ENCODE results near the gene PDIA2. TPM values are rescaled to one million over a fixed set of nuclear protein-coding genes. Genes with fewer than 3 reads are reported as not detected.
"Not testable (repeated sequence)": the region's sequence is repeated elsewhere in the genome, so short reads cannot be mapped to it uniquely, and the experiment has no call there.

Gene PDIA2
- total RNA-seq, 2 experiments from 2014 or later: not detected

GRCh38 chr16:267562-267961 is 15.4 kb upstream of the PDIA2 start:
- H3K4me1 Mint-ChIP-seq; H3K36me3 Mint-ChIP-seq; H3K27me3 Mint-ChIP-seq; H3K27ac Mint-ChIP-seq; H3K4me3 Mint-ChIP-seq; CTCF ChIA-PET; ATAC-seq; DNase-seq; H3K9me3 Mint-ChIP-seq (ENCODE audit: low read depth): not testable (repeated sequence)

GRCh38 chr16:268141-269053 is 14.6 kb upstream of the PDIA2 start:
- no peaks in the 10 kb centered on the region for H3K36me3 Mint-ChIP-seq
- ATAC-seq (no peak), DNase-seq (no peak)
- H3K4me1 Mint-ChIP-seq: no peaks in the 10 kb centered on the region
- CTCF ChIA-PET: no interaction called here
- peaks cover 2% of the 10 kb centered on the region for H3K9me3 Mint-ChIP-seq (ENCODE audit: low read depth)
- H3K27me3 Mint-ChIP-seq: no peaks in the 10 kb centered on the region
- no peak overlapping the region for H3K4me3 Mint-ChIP-seq
- H3K27ac Mint-ChIP-seq: no peak overlapping the region

- H3K4me1 Mint-ChIP-seq: no peaks in the 10 kb centered on the region
- H3K27me3 Mint-ChIP-seq: no peaks in the 10 kb centered on the region
- H3K9me3 Mint-ChIP-seq (ENCODE audit: low read depth): peaks cover 2% of the 10 kb centered on the region
- CTCF ChIA-PET: no interaction called here
- H3K36me3 Mint-ChIP-seq: no peaks in the 10 kb centered on the region
- no peak overlapping the region for H3K4me3 Mint-ChIP-seq
- H3K27ac Mint-ChIP-seq: no peak overlapping the region
- ATAC-seq (no peak), DNase-seq (peak; percentile 37)
Measured at GRCh38 chr16:269061-269796, 13.7 kb upstream of the PDIA2 start.

DNA sequence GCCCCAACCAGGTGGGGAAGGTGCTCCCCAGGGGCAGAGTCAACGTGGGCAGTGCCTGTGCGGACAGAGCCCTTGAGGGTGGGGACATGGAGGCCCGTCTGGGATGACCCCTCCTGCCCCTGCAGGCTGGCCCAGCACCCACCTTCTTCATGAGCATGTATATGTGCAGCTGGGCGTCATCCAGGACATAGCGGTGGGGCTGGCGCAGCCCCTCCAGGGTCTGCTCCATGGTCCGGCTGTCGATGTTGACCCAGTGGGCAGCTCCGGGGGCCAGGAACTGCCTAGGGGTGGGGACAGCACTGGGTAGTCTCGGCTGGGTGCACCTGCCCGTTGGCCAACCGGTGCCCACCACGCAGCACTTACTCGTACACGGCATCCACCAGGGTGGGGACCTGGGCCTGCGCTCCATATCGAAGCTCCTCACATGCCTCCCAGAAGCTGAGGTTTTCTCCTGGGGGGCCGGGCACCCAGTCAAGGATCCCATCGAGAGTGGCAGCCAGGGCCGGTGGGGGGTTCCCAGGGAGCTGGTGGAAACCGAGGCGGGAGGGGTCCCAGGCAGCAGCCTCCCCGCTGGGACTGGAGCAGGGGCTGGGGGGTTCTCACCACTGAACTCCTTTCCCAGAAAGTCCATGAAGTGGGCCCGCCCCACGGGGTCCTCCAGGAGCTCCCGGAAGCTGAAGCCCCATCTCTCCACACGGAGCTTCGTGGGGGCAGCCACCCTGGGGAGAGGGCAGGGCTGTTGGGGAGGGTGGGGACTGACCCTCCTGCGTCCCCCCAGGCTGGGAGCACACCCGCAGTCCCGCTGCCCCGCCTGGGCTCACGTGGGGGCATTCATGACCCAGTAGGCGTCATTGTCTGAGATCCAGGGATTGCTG is 12.3 kb upstream of the PDIA2 start:
- Mint-ChIP-seq H3K4me3 (no peak overlapping the region), H3K9me3 (ENCODE audit: low read depth) (peaks cover 2% of the 10 kb centered on the region), H3K4me1 (no peaks in the 10 kb centered on the region), H3K27me3 (peaks cover 6% of the 10 kb centered on the region), H3K27ac (no peak overlapping the region), H3K36me3 (no peaks in the 10 kb centered on the region)
- CTCF ChIA-PET: no interaction called here
- ATAC-seq: no peak
- peak; percentile 38 for DNase-seq

DNA sequence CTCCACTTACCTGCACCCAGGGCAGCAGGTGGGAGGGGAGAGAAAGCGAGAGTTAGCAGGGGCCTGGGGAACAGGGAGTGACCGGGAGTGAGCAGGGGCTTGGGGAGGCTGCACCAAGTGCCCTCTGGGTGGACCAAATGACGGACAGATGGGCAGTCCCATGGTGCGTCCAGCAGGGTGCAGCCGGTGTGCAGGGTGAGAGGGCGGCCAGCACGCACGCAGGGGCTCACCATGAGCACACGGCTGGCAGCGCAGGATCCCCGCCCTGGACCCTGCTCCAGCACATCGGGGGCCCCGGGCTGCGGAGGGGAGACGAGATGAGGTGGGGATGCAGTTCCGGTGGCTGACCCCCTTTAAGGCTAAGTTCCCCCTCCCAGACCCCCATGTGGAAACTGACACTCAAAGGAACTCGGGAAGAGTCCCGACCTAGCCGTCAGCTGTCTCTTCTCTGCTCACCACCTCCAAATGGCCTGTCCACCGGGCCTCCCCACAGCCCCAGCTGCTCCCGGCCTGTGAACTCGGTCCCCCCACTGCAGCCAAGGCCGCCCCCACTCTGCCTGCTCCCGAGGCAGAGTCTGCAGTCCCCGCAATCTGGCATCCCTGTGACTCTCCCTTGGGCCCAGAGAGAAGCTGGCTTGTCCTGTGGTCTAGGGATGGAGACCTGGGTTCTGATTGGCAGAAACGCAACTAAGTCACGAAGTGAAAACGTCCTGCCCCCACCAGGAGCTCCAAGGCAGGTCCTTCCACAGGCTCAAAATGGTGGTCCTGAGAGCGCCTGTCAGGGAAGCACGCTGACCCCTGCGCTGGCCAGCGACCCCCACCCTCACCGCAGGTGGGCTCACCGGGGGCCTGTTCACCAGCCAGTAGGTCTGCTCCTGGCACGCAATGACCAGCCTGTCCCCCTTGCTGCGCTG is 10.1 kb upstream of the PDIA2 start:
- H3K36me3 Mint-ChIP-seq: no peaks in the 10 kb centered on the region

GRCh38 chr16:273547-274421 is 9.2 kb upstream of the PDIA2 start:
- Mint-ChIP-seq H3K27ac (no peak overlapping the region), H3K36me3 (no peaks in the 10 kb centered on the region), H3K4me3 (no peak overlapping the region), H3K4me1 (peaks cover 1% of the 10 kb centered on the region), H3K27me3 (peaks cover 24% of the 10 kb centered on the region), H3K9me3 (ENCODE audit: low read depth) (no peaks in the 10 kb centered on the region)
- CTCF ChIA-PET: no interaction called here
- DNase-seq (no peak), ATAC-seq (no peak)

More for the DNA sequence above, 10.1 kb upstream of the PDIA2 start:
- ATAC-seq (no peak), DNase-seq (no peak)
- Mint-ChIP-seq H3K4me1 (no peaks in the 10 kb centered on the region), H3K27ac (no peak overlapping the region), H3K9me3 (ENCODE audit: low read depth) (no peaks in the 10 kb centered on the region), H3K4me3 (no peak overlapping the region), H3K27me3 (peaks cover 19% of the 10 kb centered on the region)
- CTCF ChIA-PET: no interaction called here

GRCh38 chr16:275041-275641 is 7.8 kb upstream of the PDIA2 start:
- H3K4me3 Mint-ChIP-seq: no peak overlapping the region
- ATAC-seq (peak; percentile 28), DNase-seq (no peak)
- CTCF ChIA-PET: no interaction called here
- peaks cover 31% of the 10 kb centered on the region for H3K27me3 Mint-ChIP-seq
- H3K27ac Mint-ChIP-seq: no peak overlapping the region
- H3K4me1 Mint-ChIP-seq: peaks cover 6% of the 10 kb centered on the region
- H3K9me3 Mint-ChIP-seq (ENCODE audit: low read depth): no peaks in the 10 kb centered on the region
- no peaks in the 10 kb centered on the region for H3K36me3 Mint-ChIP-seq

DNA sequence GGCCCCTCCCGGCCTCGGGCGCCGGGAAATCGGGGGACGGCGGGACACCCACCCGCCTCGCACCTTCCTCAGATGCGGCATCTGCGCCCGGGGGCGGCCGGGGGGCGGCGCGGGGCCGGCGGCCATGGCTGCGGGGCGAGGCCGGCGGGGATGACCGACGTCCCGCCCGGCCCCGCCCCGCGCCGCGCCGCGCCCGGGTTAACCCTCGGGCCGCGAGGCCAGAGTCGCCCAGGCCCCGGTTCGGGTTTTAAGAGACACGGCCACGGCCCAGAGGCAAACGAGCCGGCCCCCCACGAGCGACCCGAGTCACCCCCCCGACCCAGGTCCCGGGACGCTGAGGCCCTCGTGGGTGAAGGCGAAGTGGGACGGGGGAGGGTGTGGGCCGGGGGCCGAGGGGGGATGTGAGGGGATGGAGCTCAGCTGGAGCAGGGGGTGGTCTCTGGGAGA is 7.2 kb upstream of the PDIA2 start, which contains the start of gene RGS11:
Gene RGS11, minus strand, starts transcription at position 159 of the 447 bp plus-strand sequence. Its CDS starts 33 bp downstream, at position 126.
- CTCF ChIA-PET: no interaction called here
- Mint-ChIP-seq H3K4me3 (no peak within 1 kb of the TSS), H3K9me3 (ENCODE audit: low read depth) (no peaks in the 10 kb centered on the region), H3K27me3 (peaks cover 31% of the 10 kb centered on the region), H3K4me1 (peaks cover 6% of the 10 kb centered on the region), H3K36me3 (no peaks in the 10 kb centered on the region), H3K27ac (no peak within 1 kb of the TSS)
- ATAC-seq: no peak
- no peak for DNase-seq

DNA sequence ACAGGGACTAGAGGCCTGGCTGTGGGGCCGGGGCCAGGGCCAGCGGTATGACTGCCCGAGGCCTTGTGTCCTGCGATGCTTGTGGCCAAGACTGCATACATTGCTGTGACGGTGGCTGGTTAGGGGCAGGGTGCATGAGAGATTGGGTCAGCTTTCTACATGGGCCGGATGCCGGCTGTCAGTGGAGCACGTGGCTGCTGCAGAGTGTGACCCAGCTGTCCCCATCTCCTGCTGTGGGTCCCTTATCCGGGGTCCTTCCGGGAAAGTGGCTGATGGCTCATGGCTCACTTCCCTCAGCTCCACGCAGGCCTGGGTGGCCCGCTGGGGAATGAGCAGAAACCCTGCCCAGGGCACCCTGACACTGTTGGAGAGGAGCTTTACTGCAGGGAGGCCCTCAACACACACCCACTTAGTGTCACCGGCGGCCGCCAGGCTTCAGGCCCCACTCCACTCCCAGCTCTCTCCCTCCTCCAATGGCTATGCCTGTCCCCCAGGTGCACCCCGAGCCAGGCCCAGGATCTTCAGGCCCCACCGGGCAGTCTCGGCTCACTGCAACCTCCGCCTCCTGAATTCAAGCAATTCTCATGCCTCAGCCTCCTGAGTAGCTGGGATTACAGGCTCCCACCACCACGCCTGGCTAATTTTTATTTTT is 6.4 kb upstream of the PDIA2 start:
- H3K36me3 Mint-ChIP-seq: no peaks in the 10 kb centered on the region
- ATAC-seq: no peak
- H3K4me1 Mint-ChIP-seq: peaks cover 6% of the 10 kb centered on the region
- no peak for DNase-seq
- H3K27me3 Mint-ChIP-seq: peaks cover 32% of the 10 kb centered on the region
- CTCF ChIA-PET: no interaction called here
- H3K4me3 Mint-ChIP-seq: no peak overlapping the region
- H3K27ac Mint-ChIP-seq: no peak overlapping the region
- no peaks in the 10 kb centered on the region for H3K9me3 Mint-ChIP-seq (ENCODE audit: low read depth)

DNA sequence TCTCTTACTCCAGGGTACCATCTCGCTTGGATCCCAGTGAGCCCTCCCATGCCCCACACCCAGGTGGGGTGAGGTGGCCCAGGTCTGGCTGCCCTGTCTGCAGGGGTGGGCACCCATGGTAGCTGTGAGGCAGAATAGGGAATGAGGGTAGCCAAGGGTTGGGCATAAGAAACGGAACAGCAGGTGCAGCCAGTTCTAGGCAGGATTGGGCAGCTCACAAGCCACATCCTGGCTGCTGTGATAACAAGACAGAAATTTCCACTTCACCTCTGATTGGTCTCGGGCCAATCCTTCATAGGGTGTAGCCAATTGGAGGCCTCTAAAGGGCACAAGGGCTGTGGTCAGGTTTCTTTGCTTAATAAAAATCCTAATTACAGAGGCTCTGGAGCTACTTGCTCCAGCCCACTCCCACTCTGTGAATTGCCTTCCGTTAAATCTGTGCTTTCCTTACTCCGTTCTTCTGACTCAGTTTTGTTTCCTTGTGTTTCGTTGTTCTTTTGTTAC is 4.0 kb upstream of the PDIA2 start:
- ATAC-seq: peak; percentile 65
- Mint-ChIP-seq H3K9me3 (ENCODE audit: low read depth) (no peaks in the 10 kb centered on the region), H3K27me3 (peaks cover 33% of the 10 kb centered on the region), H3K27ac (no peak overlapping the region), H3K4me3 (no peak overlapping the region), H3K4me1 (peaks cover 6% of the 10 kb centered on the region), H3K36me3 (no peaks in the 10 kb centered on the region)
- DNase-seq: peak; percentile 62
- CTCF ChIA-PET: interaction anchor here (1.2 to 1.3 kb wide), 2 partner anchors 172 to 182 kb away, joined by 3 read pairs; no protein-coding TSS in a partner anchor

GRCh38 chr16:279531-279930 is 3.4 kb upstream of the PDIA2 start:
- H3K4me3 Mint-ChIP-seq: no peak overlapping the region
- DNase-seq: no peak
- peaks cover 6% of the 10 kb centered on the region for H3K4me1 Mint-ChIP-seq
- H3K27ac Mint-ChIP-seq: no peak overlapping the region
- no peaks in the 10 kb centered on the region for H3K9me3 Mint-ChIP-seq (ENCODE audit: low read depth)
- CTCF ChIA-PET: interaction anchor here (1.2 to 1.3 kb wide), 2 partner anchors 173 to 183 kb away, joined by 3 read pairs; no protein-coding TSS in a partner anchor
- ATAC-seq: no peak
- no peaks in the 10 kb centered on the region for H3K36me3 Mint-ChIP-seq
- peaks cover 33% of the 10 kb centered on the region for H3K27me3 Mint-ChIP-seq
